SK-N-SH treated with all-trans-retinoic acid at 6 μM for 48 hours (cell line): ENCODE measurements around the gene USP43.

Source experiments
- ESRRG ChIP-seq: fragments of 250-450 bp; sonication (Bioruptor Pico); IDR thresholded peaks from 2 replicates; pipeline ENCODE4 v1.6.1; 2021; ENCODE audit warnings: mild to moderate bottlenecking
- GLIS3 ChIP-seq: fragments of 250-450 bp; sonication (Bioruptor Pico); IDR thresholded peaks from 2 replicates; pipeline ENCODE4 v1.5.0; 2020; ENCODE audit warnings: mild to moderate bottlenecking, moderate library complexity
- ISL1 ChIP-seq: fragments of 250-450 bp; sonication (Bioruptor Pico); IDR thresholded peaks from 2 replicates; pipeline ENCODE4 v2.1.2; 2022; ENCODE audit warnings: mild to moderate bottlenecking, moderate library complexity
- PPARA ChIP-seq: fragments of 250-450 bp; sonication (Bioruptor Pico); IDR thresholded peaks from 2 replicates; pipeline ENCODE4 v1.5.0; 2020; ENCODE audit warnings: mild to moderate bottlenecking, borderline replicate concordance
- RARB ChIP-seq: fragments of 250-450 bp; sonication (Bioruptor Pico); IDR thresholded peaks from 2 replicates; pipeline ENCODE4 v1.8.0; 2021; ENCODE audit warnings: mild to moderate bottlenecking, moderate library complexity
- TCF4 ChIP-seq: fragments of 250-450 bp; sonication (Bioruptor Pico); IDR thresholded peaks from 2 replicates; pipeline ENCODE4 v1.8.0; 2021; ENCODE audit warnings: mild to moderate bottlenecking, moderate library complexity, borderline replicate concordance
- TOX ChIP-seq: fragments of 250-450 bp; sonication (Bioruptor Pico); IDR thresholded peaks from 2 replicates; pipeline ENCODE4 v1.8.0; 2021; ENCODE audit warnings: mild to moderate bottlenecking, moderate library complexity, borderline replicate concordance
- ZFP3 ChIP-seq: fragments of 250-450 bp; sonication (Bioruptor Pico); IDR thresholded peaks from 2 replicates; pipeline ENCODE4 v1.5.0; 2020; ENCODE audit warnings: mild to moderate bottlenecking, moderate library complexity
- ZNF70 ChIP-seq: fragments of 450-650 bp; formaldehyde crosslinking; IDR thresholded peaks from 2 replicates; pipeline ENCODE4 v1.5.0; 2020; ENCODE audit warnings: mild to moderate bottlenecking, moderate library complexity
- ZNF8 ChIP-seq: fragments of 450-650 bp; formaldehyde crosslinking; IDR thresholded peaks from 2 replicates; pipeline ENCODE4 v1.5.0; 2020; ENCODE audit warnings: mild to moderate bottlenecking, moderate library complexity
- TF ChIP-seq, protein P1 (sequence below): fragments of 250-450 bp; sonication (Bioruptor Pico); IDR thresholded peaks from 2 replicates; pipeline ENCODE4 v1.5.1; 2021; ENCODE audit warnings: mild to moderate bottlenecking, moderate library complexity
- TF ChIP-seq, protein P2 (sequence below): fragments of 250-450 bp; sonication (Bioruptor Pico); IDR thresholded peaks from 2 replicates; pipeline ENCODE4 v1.5.1; 2020; ENCODE audit warnings: low read depth, mild to moderate bottlenecking, moderate library complexity
- TF ChIP-seq, protein P3 (sequence below): fragments of 250-450 bp; sonication (Bioruptor Pico); IDR thresholded peaks from 2 replicates; pipeline ENCODE4 v1.5.0; 2020; ENCODE audit warnings: mild to moderate bottlenecking, moderate library complexity

DNA sequence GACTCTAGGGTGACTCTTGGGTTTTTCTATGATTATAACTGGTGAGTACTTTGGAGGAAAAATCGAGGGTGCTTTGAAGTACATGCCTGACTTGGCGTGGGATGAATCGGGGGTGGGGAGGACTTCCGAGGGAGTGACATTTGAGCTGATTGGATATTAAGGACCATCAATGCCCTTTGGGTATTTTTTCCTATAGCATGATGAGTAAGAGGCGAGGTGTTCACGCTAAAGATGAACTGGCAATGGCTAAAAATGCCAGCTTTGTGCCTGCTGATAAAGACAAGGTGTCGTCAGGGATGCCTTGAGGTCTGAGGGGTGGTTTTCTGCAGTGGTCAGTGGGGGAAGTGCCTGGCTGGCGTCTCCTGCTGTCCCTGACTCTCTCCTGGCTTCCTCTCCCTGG lies 25.3 kb downstream of the USP43 start:
- TF ChIP-seq RARB (CRISPR knock-in tag) (no peak), ZNF8 (no peak), PPARA (no peak), TCF4 (CRISPR knock-in tag) (no peak), TOX (CRISPR knock-in tag) (no peak), ESRRG (CRISPR knock-in tag) (no peak), ISL1 (CRISPR knock-in tag) (no peak), ZNF70 (CRISPR knock-in tag) (no peak), GLIS3 (CRISPR knock-in tag) (no peak), ZFP3 (CRISPR knock-in tag) (no peak)
- TF ChIP-seq, protein P1, sequence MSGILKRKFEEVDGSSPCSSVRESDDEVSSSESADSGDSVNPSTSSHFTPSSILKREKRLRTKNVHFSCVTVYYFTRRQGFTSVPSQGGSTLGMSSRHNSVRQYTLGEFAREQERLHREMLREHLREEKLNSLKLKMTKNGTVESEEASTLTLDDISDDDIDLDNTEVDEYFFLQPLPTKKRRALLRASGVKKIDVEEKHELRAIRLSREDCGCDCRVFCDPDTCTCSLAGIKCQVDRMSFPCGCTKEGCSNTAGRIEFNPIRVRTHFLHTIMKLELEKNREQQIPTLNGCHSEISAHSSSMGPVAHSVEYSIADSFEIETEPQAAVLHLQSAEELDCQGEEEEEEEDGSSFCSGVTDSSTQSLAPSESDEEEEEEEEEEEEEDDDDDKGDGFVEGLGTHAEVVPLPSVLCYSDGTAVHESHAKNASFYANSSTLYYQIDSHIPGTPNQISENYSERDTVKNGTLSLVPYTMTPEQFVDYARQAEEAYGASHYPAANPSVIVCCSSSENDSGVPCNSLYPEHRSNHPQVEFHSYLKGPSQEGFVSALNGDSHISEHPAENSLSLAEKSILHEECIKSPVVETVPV (CRISPR knock-in tag) = no peak
- TF ChIP-seq, protein P2, sequence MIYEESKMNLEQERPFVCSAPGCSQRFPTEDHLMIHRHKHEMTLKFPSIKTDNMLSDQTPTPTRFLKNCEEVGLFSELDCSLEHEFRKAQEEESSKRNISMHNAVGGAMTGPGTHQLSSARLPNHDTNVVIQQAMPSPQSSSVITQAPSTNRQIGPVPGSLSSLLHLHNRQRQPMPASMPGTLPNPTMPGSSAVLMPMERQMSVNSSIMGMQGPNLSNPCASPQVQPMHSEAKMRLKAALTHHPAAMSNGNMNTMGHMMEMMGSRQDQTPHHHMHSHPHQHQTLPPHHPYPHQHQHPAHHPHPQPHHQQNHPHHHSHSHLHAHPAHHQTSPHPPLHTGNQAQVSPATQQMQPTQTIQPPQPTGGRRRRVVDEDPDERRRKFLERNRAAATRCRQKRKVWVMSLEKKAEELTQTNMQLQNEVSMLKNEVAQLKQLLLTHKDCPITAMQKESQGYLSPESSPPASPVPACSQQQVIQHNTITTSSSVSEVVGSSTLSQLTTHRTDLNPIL (CRISPR knock-in tag) = no peak
- TF ChIP-seq, protein P3, sequence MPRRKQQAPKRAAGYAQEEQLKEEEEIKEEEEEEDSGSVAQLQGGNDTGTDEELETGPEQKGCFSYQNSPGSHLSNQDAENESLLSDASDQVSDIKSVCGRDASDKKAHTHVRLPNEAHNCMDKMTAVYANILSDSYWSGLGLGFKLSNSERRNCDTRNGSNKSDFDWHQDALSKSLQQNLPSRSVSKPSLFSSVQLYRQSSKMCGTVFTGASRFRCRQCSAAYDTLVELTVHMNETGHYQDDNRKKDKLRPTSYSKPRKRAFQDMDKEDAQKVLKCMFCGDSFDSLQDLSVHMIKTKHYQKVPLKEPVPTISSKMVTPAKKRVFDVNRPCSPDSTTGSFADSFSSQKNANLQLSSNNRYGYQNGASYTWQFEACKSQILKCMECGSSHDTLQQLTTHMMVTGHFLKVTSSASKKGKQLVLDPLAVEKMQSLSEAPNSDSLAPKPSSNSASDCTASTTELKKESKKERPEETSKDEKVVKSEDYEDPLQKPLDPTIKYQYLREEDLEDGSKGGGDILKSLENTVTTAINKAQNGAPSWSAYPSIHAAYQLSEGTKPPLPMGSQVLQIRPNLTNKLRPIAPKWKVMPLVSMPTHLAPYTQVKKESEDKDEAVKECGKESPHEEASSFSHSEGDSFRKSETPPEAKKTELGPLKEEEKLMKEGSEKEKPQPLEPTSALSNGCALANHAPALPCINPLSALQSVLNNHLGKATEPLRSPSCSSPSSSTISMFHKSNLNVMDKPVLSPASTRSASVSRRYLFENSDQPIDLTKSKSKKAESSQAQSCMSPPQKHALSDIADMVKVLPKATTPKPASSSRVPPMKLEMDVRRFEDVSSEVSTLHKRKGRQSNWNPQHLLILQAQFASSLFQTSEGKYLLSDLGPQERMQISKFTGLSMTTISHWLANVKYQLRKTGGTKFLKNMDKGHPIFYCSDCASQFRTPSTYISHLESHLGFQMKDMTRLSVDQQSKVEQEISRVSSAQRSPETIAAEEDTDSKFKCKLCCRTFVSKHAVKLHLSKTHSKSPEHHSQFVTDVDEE (CRISPR knock-in tag) = no peak
